ENCODE measurements around the gene EPS8. TPM values are rescaled to one million over a fixed set of nuclear protein-coding genes. Genes with fewer than 3 reads are reported as not detected.
"Not testable (repeated sequence)": the region's sequence is repeated elsewhere in the genome, so short reads cannot be mapped to it uniquely, and the experiment has no call there.

The EPS8 gene
- total RNA-seq, 5 donors from 2014 or later (not counting 1 experiment from before 2014, with no cell fraction given) = 0.91 to 3.8 (median 2.1) TPM

DNA sequence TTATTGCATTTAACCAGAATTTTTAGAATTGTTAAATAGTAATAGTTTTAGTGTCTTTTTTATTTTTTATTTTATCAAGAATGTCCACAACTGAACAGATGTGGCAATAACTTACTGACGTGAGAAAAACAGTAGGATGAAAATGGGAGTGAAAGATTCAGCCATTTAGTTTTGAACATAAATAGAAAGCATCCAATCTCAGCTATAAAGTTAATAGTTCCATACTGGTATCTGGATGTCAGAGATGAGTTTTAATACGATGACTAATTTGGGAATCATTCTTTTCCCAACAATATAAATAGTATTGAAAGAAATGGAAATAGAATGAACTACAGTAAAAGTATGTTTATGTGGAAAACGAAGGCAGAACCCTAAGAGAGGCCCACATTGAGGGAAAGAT is 159.4 kb downstream of the EPS8 start:
- WGBS (ENCODE audit: insufficient coverage) = no CpG with 5 or more reads among the region's 3 CpGs
- Histone ChIP-seq H3K27me3 (replicated peaks in 1 of 2; ENCODE audit: control insufficient read depth in 2 of 2, extremely low read depth in 1 of 2, insufficient read depth in 2 of 2, low read length in 1 of 2) (no peaks in the 10 kb centered on the region), H3K4me3 (ENCODE audit: control insufficient read depth in 1 of 2, extremely low read depth in 1 of 2, low read length in 1 of 2) (no peak overlapping the region), H3K27ac (ENCODE audit: low read length) (no peak overlapping the region), H3K36me3 (ENCODE audit: control insufficient read depth in 2 of 2, extremely low read depth in 1 of 2, insufficient read depth in 1 of 2, low read length in 1 of 2) (no peaks in the 10 kb centered on the region), H3K4me1 (ENCODE audit: control insufficient read depth in 1 of 2, extremely low read depth in 1 of 2, insufficient read depth in 2 of 2, low read length in 2 of 2) (no peaks in the 10 kb centered on the region), H3K9me3 (no peaks in the 10 kb centered on the region)
- H3K36me3 Mint-ChIP-seq = no peaks in the 10 kb centered on the region
- DNase-seq (no peak), ATAC-seq (replicated peaks in 1 of 4) (no peak)
- CTCF ChIA-PET = no interaction called here
- H3K4me3 Mint-ChIP-seq = no peak overlapping the region
- no peaks in the 10 kb centered on the region for H3K4me1 Mint-ChIP-seq
- POLR2A ChIA-PET = no interaction called here
- no peak overlapping the region for H3K27ac Mint-ChIP-seq
- H3K27me3 Mint-ChIP-seq = peaks cover 0 to 3% of the 10 kb centered on the region in 2 donors
- no peaks in the 10 kb centered on the region for H3K9me3 Mint-ChIP-seq

DNA sequence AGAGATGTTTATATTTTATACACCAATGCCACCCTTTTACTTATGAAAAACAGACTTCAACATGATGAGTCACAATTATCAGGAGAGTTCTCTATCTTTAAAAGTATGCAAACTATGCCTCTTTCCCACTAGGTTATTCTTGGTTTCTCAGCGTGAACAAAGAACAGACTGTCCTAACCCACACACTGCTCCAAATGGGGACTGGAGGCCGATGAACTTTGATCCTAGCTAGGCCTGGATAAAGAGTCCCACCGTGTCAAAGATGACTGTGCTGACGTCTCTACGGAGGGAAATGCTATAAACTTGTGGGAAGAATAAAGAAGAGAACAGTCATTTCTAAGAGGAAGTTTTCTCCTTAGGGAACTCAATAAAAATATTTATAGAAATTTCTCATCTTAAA is 160.1 kb downstream of the EPS8 start:
- no peaks in the 10 kb centered on the region for H3K4me1 ChIP-seq (ENCODE audit: control insufficient read depth in 1 of 2, extremely low read depth in 1 of 2, insufficient read depth in 2 of 2, low read length in 2 of 2)
- peaks cover 0 to 3% of the 10 kb centered on the region in 2 donors for H3K27me3 Mint-ChIP-seq
- POLR2A ChIA-PET = no interaction called here
- CTCF ChIA-PET = no interaction called here
- no peaks in the 10 kb centered on the region for H3K36me3 Mint-ChIP-seq
- no peaks in the 10 kb centered on the region for H3K9me3 Mint-ChIP-seq
- no peaks in the 10 kb centered on the region for H3K36me3 ChIP-seq (ENCODE audit: control insufficient read depth in 2 of 2, extremely low read depth in 1 of 2, insufficient read depth in 1 of 2, low read length in 1 of 2)
- no peak overlapping the region for H3K27ac Mint-ChIP-seq
- H3K27me3 ChIP-seq (replicated peaks in 1 of 2; ENCODE audit: control insufficient read depth in 2 of 2, extremely low read depth in 1 of 2, insufficient read depth in 2 of 2, low read length in 1 of 2) = no peaks in the 10 kb centered on the region
- no CpG with 5 or more reads among the region's 5 CpGs for WGBS (ENCODE audit: insufficient coverage)
- H3K4me3 Mint-ChIP-seq = no peak overlapping the region
- ATAC-seq (replicated peaks in 1 of 4) (no peak), DNase-seq (no peak)
- no peak overlapping the region for H3K4me3 ChIP-seq (ENCODE audit: control insufficient read depth in 1 of 2, extremely low read depth in 1 of 2, low read length in 1 of 2)
- no peaks in the 10 kb centered on the region for H3K9me3 ChIP-seq
- no peak overlapping the region for H3K27ac ChIP-seq (ENCODE audit: low read length)
- H3K4me1 Mint-ChIP-seq = no peaks in the 10 kb centered on the region

DNA sequence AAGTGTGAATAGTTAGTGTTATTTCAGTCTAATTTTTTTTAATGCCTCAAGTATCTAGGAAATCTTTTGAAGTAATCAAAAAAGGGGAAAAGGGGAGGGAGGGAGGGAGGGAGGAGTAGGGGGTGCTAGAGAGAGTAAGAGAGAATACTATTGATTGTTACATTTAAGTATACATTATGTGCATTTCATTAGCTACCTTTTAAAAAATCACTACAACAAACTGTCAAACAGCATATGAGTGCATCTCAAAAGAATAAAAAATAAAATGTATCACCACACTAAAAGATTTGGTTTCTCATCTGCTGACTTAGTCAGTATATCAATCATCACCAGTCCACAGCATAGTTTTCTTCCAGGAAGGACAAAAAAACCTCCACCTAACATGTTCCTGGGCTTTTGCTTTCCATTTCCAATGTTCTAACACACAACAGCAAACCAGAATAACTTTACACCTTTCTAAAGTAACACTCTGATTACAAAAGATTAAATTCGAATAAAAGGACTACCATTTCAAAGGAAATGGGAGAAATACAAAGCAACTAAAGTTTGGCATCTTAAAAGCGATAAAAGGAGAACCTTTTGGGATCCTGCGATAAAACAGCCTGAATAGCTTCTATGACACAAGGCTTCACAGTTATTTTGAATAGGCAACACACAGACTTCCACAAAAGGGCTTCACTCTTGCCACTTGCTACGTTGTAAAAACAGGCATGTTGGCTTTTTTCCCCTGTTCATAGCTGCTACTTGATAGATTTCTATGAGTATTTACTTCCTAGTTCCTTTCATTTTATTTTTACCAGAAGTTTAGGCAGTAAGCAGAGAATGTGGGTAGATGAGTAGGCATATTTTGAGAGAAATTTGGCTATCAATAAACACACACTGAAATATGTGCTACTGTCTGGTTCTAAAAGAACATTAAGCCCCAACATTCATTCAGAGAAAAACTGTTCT is 160.9 kb downstream of the EPS8 start:
- WGBS (ENCODE audit: insufficient coverage) = 63% methylated on average over 2 of the region's 4 CpGs
- POLR2A ChIA-PET = no interaction called here

DNA sequence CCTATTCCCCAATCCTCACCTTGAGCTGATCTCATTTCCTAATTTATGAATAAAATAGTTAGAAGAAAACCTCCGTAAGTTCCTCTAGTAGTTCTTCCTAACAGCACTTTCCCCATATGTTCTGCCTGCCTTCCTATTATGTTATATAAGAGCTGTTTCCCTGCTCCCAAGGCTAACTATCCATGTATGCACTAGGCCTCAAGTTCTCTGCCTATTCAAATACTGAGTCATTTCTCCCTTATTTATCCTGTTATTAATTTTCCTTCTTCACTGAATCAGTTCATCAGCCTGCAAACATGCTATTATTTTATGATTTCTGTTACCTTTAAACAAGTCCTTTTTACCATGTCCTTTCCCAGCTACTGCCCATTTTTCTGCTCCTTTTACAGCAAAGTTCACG is 164.1 kb downstream of the EPS8 start:
- no peaks in the 10 kb centered on the region for H3K9me3 Mint-ChIP-seq
- H3K27ac ChIP-seq (ENCODE audit: low read length) = no peak overlapping the region
- no peaks in the 10 kb centered on the region for H3K36me3 ChIP-seq (ENCODE audit: control insufficient read depth in 2 of 2, extremely low read depth in 1 of 2, insufficient read depth in 1 of 2, low read length in 1 of 2)
- H3K27ac Mint-ChIP-seq = no peak overlapping the region
- ChIA-PET POLR2A (no interaction called here), CTCF (interaction anchor here in 1 of 2 donors (0.7 kb wide), 1 partner anchor 779 kb away, joined by 4 read pairs; no protein-coding TSS in a partner anchor)
- H3K9me3 ChIP-seq = no peaks in the 10 kb centered on the region
- no peak for DNase-seq
- H3K4me1 ChIP-seq (ENCODE audit: control insufficient read depth in 1 of 2, extremely low read depth in 1 of 2, insufficient read depth in 2 of 2, low read length in 2 of 2) = no peaks in the 10 kb centered on the region
- H3K4me3 ChIP-seq (ENCODE audit: control insufficient read depth in 1 of 2, extremely low read depth in 1 of 2, low read length in 1 of 2) = no peak overlapping the region
- no peaks in the 10 kb centered on the region for H3K27me3 Mint-ChIP-seq
- H3K4me3 Mint-ChIP-seq = no peak overlapping the region
- H3K27me3 ChIP-seq (replicated peaks in 1 of 2; ENCODE audit: control insufficient read depth in 2 of 2, extremely low read depth in 1 of 2, insufficient read depth in 2 of 2, low read length in 1 of 2) = no peaks in the 10 kb centered on the region
- 100% methylated on average over 1 of the region's 2 CpGs for WGBS (ENCODE audit: insufficient coverage)
- ATAC-seq (replicated peaks in 1 of 4) = no peak
- no peaks in the 10 kb centered on the region for H3K36me3 Mint-ChIP-seq
- H3K4me1 Mint-ChIP-seq = no peaks in the 10 kb centered on the region

More for the DNA sequence above, 160.9 kb downstream of the EPS8 start:
- Histone ChIP-seq H3K4me3 (ENCODE audit: control insufficient read depth in 1 of 2, extremely low read depth in 1 of 2, low read length in 1 of 2) (no peak overlapping the region), H3K36me3 (ENCODE audit: control insufficient read depth in 2 of 2, extremely low read depth in 1 of 2, insufficient read depth in 1 of 2, low read length in 1 of 2) (no peaks in the 10 kb centered on the region), H3K9me3 (no peaks in the 10 kb centered on the region), H3K27me3 (replicated peaks in 1 of 2; ENCODE audit: control insufficient read depth in 2 of 2, extremely low read depth in 1 of 2, insufficient read depth in 2 of 2, low read length in 1 of 2) (no peaks in the 10 kb centered on the region), H3K27ac (ENCODE audit: low read length) (no peak overlapping the region), H3K4me1 (ENCODE audit: control insufficient read depth in 1 of 2, extremely low read depth in 1 of 2, insufficient read depth in 2 of 2, low read length in 2 of 2) (no peaks in the 10 kb centered on the region)
- no peaks in the 10 kb centered on the region for H3K27me3 Mint-ChIP-seq
- DNase-seq (no peak), ATAC-seq (replicated peaks in 1 of 4) (no peak)
- CTCF ChIA-PET = no interaction called here
- H3K9me3 Mint-ChIP-seq = no peaks in the 10 kb centered on the region
- no peaks in the 10 kb centered on the region for H3K36me3 Mint-ChIP-seq
- H3K4me3 Mint-ChIP-seq = no peak overlapping the region
- H3K4me1 Mint-ChIP-seq = no peaks in the 10 kb centered on the region
- no peak overlapping the region for H3K27ac Mint-ChIP-seq

DNA sequence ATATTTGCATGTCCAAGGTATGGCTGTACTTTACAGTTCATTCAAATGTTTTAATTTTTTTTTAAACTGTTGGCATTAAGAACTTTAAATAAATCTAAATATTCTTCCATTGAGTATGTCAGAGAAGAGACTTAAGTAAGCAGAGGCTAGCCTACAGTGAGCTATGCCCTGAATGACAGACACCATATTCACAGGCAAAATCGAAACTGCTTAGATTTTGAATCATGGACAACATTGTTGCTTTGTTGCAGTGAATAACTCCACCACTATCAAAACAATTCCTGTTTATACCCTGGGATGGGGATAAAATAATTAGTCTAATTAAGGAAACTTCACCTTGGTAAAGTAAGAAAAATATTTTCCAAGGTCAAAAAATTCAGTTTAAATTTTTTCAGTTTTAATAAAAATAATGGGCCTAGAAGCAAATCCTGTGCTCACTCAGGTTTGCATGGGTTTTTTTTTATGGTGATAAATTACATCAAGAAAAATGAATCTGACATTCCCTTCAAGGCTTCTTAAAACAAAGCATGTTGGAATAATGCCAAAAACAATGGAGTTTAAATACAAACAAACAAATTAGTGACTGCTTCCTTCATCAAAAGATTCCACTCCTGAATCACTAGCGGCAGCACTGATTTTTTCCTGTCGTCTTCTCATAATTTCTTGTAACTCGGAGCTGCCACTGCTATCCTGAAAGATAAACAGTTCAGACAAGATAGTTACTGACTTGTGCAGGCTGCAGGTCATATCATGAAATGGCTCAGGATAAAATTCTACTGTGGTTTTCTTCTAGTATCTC is 168.2 kb downstream of the EPS8 start:
- H3K27ac ChIP-seq (ENCODE audit: low read length) = no peak overlapping the region
- H3K36me3 ChIP-seq (ENCODE audit: control insufficient read depth in 2 of 2, extremely low read depth in 1 of 2, insufficient read depth in 1 of 2, low read length in 1 of 2) = no peaks in the 10 kb centered on the region
- H3K27ac Mint-ChIP-seq = no peak overlapping the region
- H3K9me3 Mint-ChIP-seq = peaks cover 0 to 5% (median 0%) of the 10 kb centered on the region in 3 donors
- peaks cover 0 to 3% of the 10 kb centered on the region in 2 experiments for H3K27me3 ChIP-seq (replicated peaks in 1 of 2; ENCODE audit: control insufficient read depth in 2 of 2, extremely low read depth in 1 of 2, insufficient read depth in 2 of 2, low read length in 1 of 2)
- POLR2A ChIA-PET = no interaction called here
- H3K36me3 Mint-ChIP-seq = peaks cover 6% of the 10 kb centered on the region
- H3K27me3 Mint-ChIP-seq = peaks cover 9 to 15% of the 10 kb centered on the region in 2 donors
- no peaks in the 10 kb centered on the region for H3K4me1 ChIP-seq (ENCODE audit: control insufficient read depth in 1 of 2, extremely low read depth in 1 of 2, insufficient read depth in 2 of 2, low read length in 2 of 2)
- ATAC-seq (replicated peaks in 1 of 4) (no peak), DNase-seq (no peak)
- no peak overlapping the region for H3K4me3 Mint-ChIP-seq
- WGBS (ENCODE audit: insufficient coverage) = 100% methylated on average over 1 of the region's 4 CpGs
- CTCF ChIA-PET = no interaction called here
- H3K9me3 ChIP-seq = no peaks in the 10 kb centered on the region
- H3K4me3 ChIP-seq (ENCODE audit: control insufficient read depth in 1 of 2, extremely low read depth in 1 of 2, low read length in 1 of 2) = no peak overlapping the region
- no peaks in the 10 kb centered on the region for H3K4me1 Mint-ChIP-seq

DNA sequence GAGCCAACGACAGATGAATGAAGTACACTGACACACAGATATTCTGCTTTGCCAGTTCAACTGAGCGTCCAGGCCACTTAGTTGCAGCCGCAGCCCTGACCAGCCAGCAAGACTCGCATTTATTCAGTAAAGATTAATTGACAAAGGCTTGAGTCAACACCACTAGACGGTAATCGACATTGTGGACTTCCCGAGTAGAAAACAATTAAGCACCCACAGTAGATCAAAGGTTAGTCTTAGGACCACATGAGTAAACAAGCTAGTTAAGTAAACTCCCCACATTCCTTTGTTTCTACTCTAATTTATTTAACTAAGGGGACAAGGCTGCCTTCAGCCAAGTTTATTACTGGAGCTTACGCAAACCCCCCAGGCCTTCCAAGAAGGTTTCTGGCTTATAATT is 172.7 kb downstream of the EPS8 start:
- DNase-seq; H3K9me3 ChIP-seq; H3K27ac Mint-ChIP-seq; H3K27me3 ChIP-seq (replicated peaks in 1 of 2; ENCODE audit: control insufficient read depth in 2 of 2, extremely low read depth in 1 of 2, insufficient read depth in 2 of 2, low read length in 1 of 2); H3K4me3 Mint-ChIP-seq; H3K36me3 Mint-ChIP-seq; H3K4me1 Mint-ChIP-seq; POLR2A ChIA-PET; H3K27ac ChIP-seq (ENCODE audit: low read length); H3K4me1 ChIP-seq (ENCODE audit: control insufficient read depth in 1 of 2, extremely low read depth in 1 of 2, insufficient read depth in 2 of 2, low read length in 2 of 2); ATAC-seq (replicated peaks in 1 of 4); H3K36me3 ChIP-seq (ENCODE audit: control insufficient read depth in 2 of 2, extremely low read depth in 1 of 2, insufficient read depth in 1 of 2, low read length in 1 of 2); CTCF ChIA-PET; H3K4me3 ChIP-seq (ENCODE audit: control insufficient read depth in 1 of 2, extremely low read depth in 1 of 2, low read length in 1 of 2): not testable (repeated sequence)
- H3K9me3 Mint-ChIP-seq = peaks cover 5 to 21% (median 6%) of the 10 kb centered on the region in 3 donors
- H3K27me3 Mint-ChIP-seq = peaks cover 12 to 15% of the 10 kb centered on the region in 2 donors
- WGBS (ENCODE audit: insufficient coverage) = 97% methylated on average over 4 of the region's 8 CpGs
